ENCODE data around the gene BMP2.

Gene BMP2

DNA sequence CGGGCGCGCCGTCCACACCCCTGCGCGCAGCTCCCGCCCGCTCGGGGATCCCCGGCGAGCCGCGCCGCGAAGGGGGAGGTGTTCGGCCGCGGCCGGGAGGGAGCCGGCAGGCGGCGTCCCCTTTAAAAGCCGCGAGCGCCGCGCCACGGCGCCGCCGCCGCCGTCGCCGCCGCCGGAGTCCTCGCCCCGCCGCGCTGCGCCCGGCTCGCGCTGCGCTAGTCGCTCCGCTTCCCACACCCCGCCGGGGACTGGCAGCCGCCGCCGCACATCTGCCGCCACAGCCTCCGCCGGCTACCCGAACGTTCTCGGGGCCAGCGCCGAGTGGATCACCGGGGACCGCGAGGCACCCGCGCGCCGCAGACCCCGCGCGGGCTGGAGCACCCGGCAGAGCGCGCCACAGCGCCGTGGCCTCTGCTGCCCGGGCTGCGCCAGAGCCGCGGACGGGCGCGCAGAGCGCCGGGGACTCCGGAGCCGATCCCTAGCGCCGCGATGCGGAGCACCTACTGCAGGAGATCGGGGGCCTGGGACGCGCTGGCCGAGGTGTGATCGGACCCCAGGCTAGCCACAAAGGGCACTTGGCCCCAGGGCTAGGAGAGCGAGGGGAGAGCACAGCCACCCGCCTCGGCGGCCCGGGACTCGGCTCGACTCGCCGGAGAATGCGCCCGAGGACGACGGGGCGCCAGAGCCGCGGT, at the start of gene BMP2:
Gene BMP2 (plus strand): TSS at position 151 of the 692 bp plus-strand sequence. CDS start 2,441 bp downstream, outside the sequence.
- peak; percentile 58 for DNase-seq (ENCODE audit: low read depth, low spot score)
- peak within 1 kb of the TSS; percentile 57 for H3K4me3 ChIP-seq (ENCODE audit: low read depth, low read length)
- TF ChIP-seq, protein P1, sequence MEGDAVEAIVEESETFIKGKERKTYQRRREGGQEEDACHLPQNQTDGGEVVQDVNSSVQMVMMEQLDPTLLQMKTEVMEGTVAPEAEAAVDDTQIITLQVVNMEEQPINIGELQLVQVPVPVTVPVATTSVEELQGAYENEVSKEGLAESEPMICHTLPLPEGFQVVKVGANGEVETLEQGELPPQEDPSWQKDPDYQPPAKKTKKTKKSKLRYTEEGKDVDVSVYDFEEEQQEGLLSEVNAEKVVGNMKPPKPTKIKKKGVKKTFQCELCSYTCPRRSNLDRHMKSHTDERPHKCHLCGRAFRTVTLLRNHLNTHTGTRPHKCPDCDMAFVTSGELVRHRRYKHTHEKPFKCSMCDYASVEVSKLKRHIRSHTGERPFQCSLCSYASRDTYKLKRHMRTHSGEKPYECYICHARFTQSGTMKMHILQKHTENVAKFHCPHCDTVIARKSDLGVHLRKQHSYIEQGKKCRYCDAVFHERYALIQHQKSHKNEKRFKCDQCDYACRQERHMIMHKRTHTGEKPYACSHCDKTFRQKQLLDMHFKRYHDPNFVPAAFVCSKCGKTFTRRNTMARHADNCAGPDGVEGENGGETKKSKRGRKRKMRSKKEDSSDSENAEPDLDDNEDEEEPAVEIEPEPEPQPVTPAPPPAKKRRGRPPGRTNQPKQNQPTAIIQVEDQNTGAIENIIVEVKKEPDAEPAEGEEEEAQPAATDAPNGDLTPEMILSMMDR (IDR thresholded peaks at IDR 0.05; ENCODE audit: low read depth, low read length), result no peak
- in situ Hi-C loops (cut with HindIII; ENCODE audit: low sequenced_read_pairs), result no loop called here

DNA sequence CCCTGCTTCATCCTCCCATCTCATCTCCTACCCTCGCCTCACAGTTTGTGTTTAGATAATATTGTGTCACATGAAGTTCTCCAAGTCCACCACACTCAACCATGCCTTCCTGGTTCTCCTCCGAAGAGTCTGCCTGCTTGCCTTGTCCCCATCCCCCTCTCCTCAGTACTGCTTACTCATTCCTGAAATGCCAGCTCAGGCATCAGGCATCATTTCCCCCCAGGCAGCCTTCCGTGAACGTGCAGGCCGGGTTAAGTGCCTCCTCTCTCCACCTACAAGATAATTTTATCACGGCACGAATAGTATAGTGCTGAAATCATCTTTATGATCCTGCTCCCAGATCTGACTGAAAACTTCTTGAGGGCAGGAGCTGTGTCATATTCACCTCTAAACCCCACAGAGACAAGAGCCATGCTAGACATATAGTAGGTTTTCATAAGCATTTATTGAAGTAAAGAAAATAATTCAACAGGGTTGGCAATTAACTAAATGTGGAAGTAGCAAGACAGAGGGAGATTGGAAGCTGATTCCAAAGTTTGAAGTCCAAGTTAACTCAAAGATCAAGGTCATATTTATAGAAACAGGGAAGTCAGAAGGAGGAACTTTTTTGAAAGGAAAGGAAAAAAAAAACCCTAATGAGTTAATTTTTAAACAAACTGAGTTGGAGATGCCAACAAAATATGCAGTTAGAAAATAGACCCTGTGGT, 48.7 kb upstream of the BMP2 start:
- H3K4me3 ChIP-seq (ENCODE audit: low read depth, low read length), result no peak overlapping the region
- no peak for DNase-seq (ENCODE audit: low read depth, low spot score)
- in situ Hi-C loops (cut with HindIII; ENCODE audit: low sequenced_read_pairs), result no loop called here
- TF ChIP-seq, protein P1 (IDR thresholded peaks at IDR 0.05; ENCODE audit: low read depth, low read length), result no peak

DNA sequence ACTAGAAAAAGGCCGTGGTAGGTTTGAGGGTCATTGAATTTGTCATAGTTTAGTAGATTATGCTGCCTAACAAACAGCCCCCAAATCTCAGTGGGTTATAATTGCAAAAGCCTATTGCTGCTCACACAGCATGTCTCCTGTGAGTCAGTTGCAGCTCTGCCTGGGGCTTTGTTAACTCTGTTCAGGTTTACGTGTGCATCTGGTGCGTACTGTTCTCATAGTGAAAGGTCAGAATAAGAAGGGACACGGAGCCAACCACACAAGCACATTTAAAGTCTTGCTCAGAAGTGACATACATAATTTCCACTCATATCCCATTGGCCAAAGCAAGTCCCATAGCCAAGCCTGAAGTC, 48.1 kb upstream of the BMP2 start:
- in situ Hi-C loops (cut with HindIII; ENCODE audit: low sequenced_read_pairs), result no loop called here
- H3K4me3 ChIP-seq (ENCODE audit: low read depth, low read length), result no peak overlapping the region
- TF ChIP-seq, protein P1 (IDR thresholded peaks at IDR 0.05; ENCODE audit: low read depth, low read length), result no peak
- no peak for DNase-seq (ENCODE audit: low read depth, low spot score)

DNA sequence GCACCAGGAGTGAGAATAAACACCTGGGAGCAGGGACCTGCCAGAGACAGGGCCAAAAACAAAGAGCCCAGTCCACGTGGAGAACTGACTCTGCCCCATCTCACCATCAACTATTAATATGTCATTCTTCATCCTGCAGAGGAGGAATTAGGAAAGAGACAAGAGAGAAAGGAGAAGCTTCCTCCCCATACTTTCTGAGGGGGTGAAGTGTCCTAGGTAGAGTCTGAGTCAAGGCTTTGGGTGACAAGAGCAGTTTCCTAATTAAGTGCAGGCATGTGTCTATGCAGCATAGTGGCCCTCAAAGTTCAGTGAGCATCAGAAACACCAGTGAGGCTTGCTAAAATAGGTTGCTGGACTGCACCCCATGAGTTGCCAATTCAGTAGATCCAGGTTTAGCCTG, 40.7 kb upstream of the BMP2 start:
- TF ChIP-seq, protein P1 (IDR thresholded peaks at IDR 0.05; ENCODE audit: low read depth, low read length), result no peak
- in situ Hi-C loops (cut with HindIII; ENCODE audit: low sequenced_read_pairs), result no loop called here
- DNase-seq (ENCODE audit: low read depth, low spot score), result no peak
- no peak overlapping the region for H3K4me3 ChIP-seq (ENCODE audit: low read depth, low read length)

DNA sequence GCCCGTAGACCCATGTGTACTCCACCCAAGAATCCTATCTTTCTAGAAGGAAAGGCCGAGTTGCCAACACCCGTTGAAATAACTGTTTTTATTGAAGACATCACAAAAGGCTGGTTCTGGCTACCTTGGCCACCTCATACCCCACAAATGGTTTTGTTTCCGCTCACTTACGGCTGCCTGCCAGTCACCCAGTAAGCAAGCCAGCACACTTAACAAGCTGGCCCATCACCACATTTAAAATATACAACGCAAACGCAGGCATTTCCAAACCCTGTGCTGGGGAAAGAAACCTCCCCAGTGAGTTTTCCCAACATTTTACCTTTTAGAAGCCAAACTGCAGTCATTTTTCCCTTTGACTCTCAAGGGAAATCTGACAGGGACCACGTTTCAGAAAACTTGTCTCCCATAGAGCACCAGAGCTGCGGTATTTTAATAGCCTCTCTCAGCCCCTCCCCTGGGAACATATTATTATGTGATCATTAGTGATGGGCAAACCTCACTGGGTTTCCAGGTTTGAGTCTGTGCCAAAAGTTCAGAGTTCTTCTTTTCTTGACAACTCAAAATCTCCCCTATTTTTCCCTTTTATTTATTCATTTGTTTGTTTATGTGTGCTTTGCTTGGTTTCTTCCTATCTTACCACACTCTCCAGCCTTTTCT, 36.7 kb upstream of the BMP2 start:
- in situ Hi-C loops (cut with HindIII; ENCODE audit: low sequenced_read_pairs), result no loop called here
- TF ChIP-seq, protein P1 (IDR thresholded peaks at IDR 0.05; ENCODE audit: low read depth, low read length), result no peak
- DNase-seq (ENCODE audit: low read depth, low spot score), result no peak
- H3K4me3 ChIP-seq (ENCODE audit: low read depth, low read length), result no peak overlapping the region

DNA sequence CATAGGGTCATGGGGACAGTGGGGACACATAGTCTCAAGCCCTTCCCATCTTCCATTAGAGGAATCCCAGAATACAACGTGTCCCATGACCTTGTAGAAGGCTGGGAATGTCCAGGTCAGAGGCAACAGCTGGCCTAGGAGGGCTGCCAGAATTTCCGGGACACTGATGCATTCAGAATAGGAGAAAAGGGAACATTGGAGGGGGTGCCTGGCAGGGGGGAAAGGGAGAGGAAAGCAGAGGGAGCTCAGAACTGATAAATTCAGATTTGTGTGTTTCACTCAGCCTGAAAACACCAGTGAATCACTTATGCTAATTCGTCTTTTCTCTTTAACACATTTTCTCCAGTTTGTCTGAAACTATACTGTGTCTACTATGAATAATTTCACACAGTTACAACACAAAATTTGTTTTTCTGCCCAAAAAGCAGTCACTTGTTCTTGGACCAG, 35.5 kb upstream of the BMP2 start:
- H3K4me3 ChIP-seq (ENCODE audit: low read depth, low read length), result no peak overlapping the region
- TF ChIP-seq, protein P1 (IDR thresholded peaks at IDR 0.05; ENCODE audit: low read depth, low read length), result no peak
- no peak for DNase-seq (ENCODE audit: low read depth, low spot score)
- in situ Hi-C loops (cut with HindIII; ENCODE audit: low sequenced_read_pairs), result no loop called here
